PC-3 (cell line): Measurements from ENCODE around the gene PRKN. TPM values are rescaled to one million over a fixed set of nuclear protein-coding genes. Genes with fewer than 3 reads are reported as not detected.

Experiments
- ATAC-seq: fragments of 200-7000 bp; cut with Tn5 transposase; 2 replicates; pipeline ENCODE4 v1.9.1; 2020; ENCODE audit warnings: mild to moderate bottlenecking, moderate library complexity
- BruUV-seq: library from RNA; stranded (reverse); fragments of 400-500 nt; replicated peaks from 2 replicates; lab custom pipeline; 2021; lab: Mats Ljungman, UMichigan
- CTCF ChIA-PET: fragments of 300-600 bp; sonication (Branson Sonifier 250); formaldehyde crosslinking; loops from one replicate; lab custom pipeline; 2022; ENCODE audit warnings: antibody characterized with exemption; lab: Charles Lee
- POLR2A ChIA-PET: fragments of 300-600 bp; sonication (Branson Sonifier 250); formaldehyde crosslinking; loops from one replicate; lab custom pipeline; 2022; ENCODE audit warnings: antibody characterized with exemption; ENCODE audit not compliant: unreplicated experiment; lab: Charles Lee
- DNase-seq: peaks from one replicate; pipeline ENCODE4 v3.0.0-alpha.2; 2015
- H2AFZ ChIP-seq: fragments of 300-600 bp; sonication (generic); 2 replicates; pipeline ENCODE4 v1.6.0; 2016; ENCODE audit warnings: antibody characterized with exemption, low read length
- H3F3A ChIP-seq: fragments of 300-600 bp; sonication (generic); one replicate; pipeline ENCODE4 v1.6.0; 2017; ENCODE audit warnings: antibody characterized with exemption, low read length, control low read depth, mild to moderate bottlenecking; ENCODE audit not compliant: unreplicated experiment
- H3K27ac ChIP-seq: fragments of 300-600 bp; sonication (generic); 2 replicates; pipeline ENCODE4 v1.5.1; 2016; ENCODE audit warnings: mild to moderate bottlenecking, low read length
- H3K27me3 ChIP-seq: fragments of 300-600 bp; sonication (generic); 2 replicates; pipeline ENCODE4 v1.6.1; 2016; ENCODE audit warnings: low read length, mixed read lengths
- H3K36me3 ChIP-seq: fragments of 300-600 bp; sonication (generic); 2 replicates; pipeline ENCODE4 v1.6.1; 2016; ENCODE audit warnings: low read depth, mixed run types, low read length, mixed read lengths
- H3K4me1 ChIP-seq: fragments of 300-600 bp; sonication (generic); 2 replicates; pipeline ENCODE4 v1.5.1; 2016; ENCODE audit warnings: low read length; ENCODE audit not compliant: insufficient read depth
- H3K4me2 ChIP-seq: fragments of 300-600 bp; sonication (generic); 2 replicates; pipeline ENCODE4 v1.6.0; 2016; ENCODE audit warnings: low read length
- H3K4me3 ChIP-seq: fragments of 300-600 bp; sonication (generic); 2 replicates; pipeline ENCODE4 v1.5.1; 2016; ENCODE audit warnings: mild to moderate bottlenecking, low read length, mixed read lengths
- H3K79me2 ChIP-seq: fragments of 300-600 bp; sonication (generic); 2 replicates; pipeline ENCODE4 v1.6.1; 2017; ENCODE audit warnings: low read length, mixed read lengths
- H3K9ac ChIP-seq: fragments of 300-600 bp; sonication (generic); 2 replicates; pipeline ENCODE4 v1.6.0; 2016; ENCODE audit warnings: mild to moderate bottlenecking, low read length
- H3K9me2 ChIP-seq: fragments of 300-600 bp; sonication (generic); replicated peaks from 2 replicates; pipeline ENCODE4 v1.6.1; 2016; ENCODE audit warnings: mixed run types, low read length, mixed read lengths
- H3K9me3 ChIP-seq: fragments of 300-600 bp; sonication (generic); 2 replicates; pipeline ENCODE4 v1.6.1; 2016; ENCODE audit warnings: low read length, mixed read lengths
- H4K20me1 ChIP-seq: fragments of 300-600 bp; sonication (generic); 2 replicates; pipeline ENCODE4 v1.6.1; 2016; ENCODE audit warnings: low read length, mixed read lengths
- EZH2 ChIP-seq: fragments of 300-600 bp; sonication (generic); IDR thresholded peaks from one replicate; pipeline ENCODE4 v1.6.1; 2017; ENCODE audit warnings: antibody characterized with exemption, mild to moderate bottlenecking, low read length; ENCODE audit not compliant: unreplicated experiment
- EZH2phosphoT487 ChIP-seq: fragments of 300-600 bp; sonication (generic); IDR thresholded peaks from 2 replicates; pipeline ENCODE4 v1.6.1; 2018; ENCODE audit warnings: mild to moderate bottlenecking, antibody characterized with exemption, low read length, borderline replicate concordance
- intact Hi-C: fragments of 100-400 bp; cut with micrococcal nuclease; formaldehyde crosslinking; loops from 2 replicates; pipeline ENCODE4 v1.9.0; 2023
- total RNA-seq: library from RNA; depleted of rRNA; stranded (reverse); fragments of >200 nt; gene quantifications from 2 replicates; pipeline ENCODE4 v1.2.3, GENCODE V29; 2014
- TF ChIP-seq, protein P1 (sequence below): fragments of 300-600 bp; sonication (generic); conservative IDR thresholded peaks from 2 replicates; pipeline ENCODE4 v1.5.1; 2017; ENCODE audit warnings: antibody characterized with exemption, low read depth, mild to moderate bottlenecking, low read length

The PRKN gene
- total RNA-seq, 1 experiment from 2014 or later, result not detected

- no peak overlapping the region for H3K4me2 ChIP-seq
- H3F3A ChIP-seq, result no peaks in the 10 kb centered on the region
- H3K9ac ChIP-seq, result no peak overlapping the region
- no peaks in the 10 kb centered on the region for H3K36me3 ChIP-seq
- no peak overlapping the region for H3K4me3 ChIP-seq
- no peaks in the 10 kb centered on the region for H3K4me1 ChIP-seq
- no peaks in the 10 kb centered on the region for H3K9me2 ChIP-seq
- no peak for TF ChIP-seq EZH2
- no peak for TF ChIP-seq EZH2phosphoT487
- TF ChIP-seq, protein P1, sequence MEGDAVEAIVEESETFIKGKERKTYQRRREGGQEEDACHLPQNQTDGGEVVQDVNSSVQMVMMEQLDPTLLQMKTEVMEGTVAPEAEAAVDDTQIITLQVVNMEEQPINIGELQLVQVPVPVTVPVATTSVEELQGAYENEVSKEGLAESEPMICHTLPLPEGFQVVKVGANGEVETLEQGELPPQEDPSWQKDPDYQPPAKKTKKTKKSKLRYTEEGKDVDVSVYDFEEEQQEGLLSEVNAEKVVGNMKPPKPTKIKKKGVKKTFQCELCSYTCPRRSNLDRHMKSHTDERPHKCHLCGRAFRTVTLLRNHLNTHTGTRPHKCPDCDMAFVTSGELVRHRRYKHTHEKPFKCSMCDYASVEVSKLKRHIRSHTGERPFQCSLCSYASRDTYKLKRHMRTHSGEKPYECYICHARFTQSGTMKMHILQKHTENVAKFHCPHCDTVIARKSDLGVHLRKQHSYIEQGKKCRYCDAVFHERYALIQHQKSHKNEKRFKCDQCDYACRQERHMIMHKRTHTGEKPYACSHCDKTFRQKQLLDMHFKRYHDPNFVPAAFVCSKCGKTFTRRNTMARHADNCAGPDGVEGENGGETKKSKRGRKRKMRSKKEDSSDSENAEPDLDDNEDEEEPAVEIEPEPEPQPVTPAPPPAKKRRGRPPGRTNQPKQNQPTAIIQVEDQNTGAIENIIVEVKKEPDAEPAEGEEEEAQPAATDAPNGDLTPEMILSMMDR, result no peak
- no TSS peak for BruUV-seq
- no peaks in the 10 kb centered on the region for H4K20me1 ChIP-seq
- peaks cover 2% of the 10 kb centered on the region for H3K27me3 ChIP-seq
- ATAC-seq, result no peak
- H3K27ac ChIP-seq, result no peak overlapping the region
- ChIA-PET CTCF (no interaction called here), POLR2A (no interaction called here)
- DNase-seq, result no peak
- H3K79me2 ChIP-seq, result no peaks in the 10 kb centered on the region
- intact Hi-C loops, result no loop called here
- H2AFZ ChIP-seq, result no peak overlapping the region
- no peaks in the 10 kb centered on the region for H3K9me3 ChIP-seq
These were observed 524.3 kb downstream of the PRKN start for GRCh38 chr6:162203287-162203686.

DNA sequence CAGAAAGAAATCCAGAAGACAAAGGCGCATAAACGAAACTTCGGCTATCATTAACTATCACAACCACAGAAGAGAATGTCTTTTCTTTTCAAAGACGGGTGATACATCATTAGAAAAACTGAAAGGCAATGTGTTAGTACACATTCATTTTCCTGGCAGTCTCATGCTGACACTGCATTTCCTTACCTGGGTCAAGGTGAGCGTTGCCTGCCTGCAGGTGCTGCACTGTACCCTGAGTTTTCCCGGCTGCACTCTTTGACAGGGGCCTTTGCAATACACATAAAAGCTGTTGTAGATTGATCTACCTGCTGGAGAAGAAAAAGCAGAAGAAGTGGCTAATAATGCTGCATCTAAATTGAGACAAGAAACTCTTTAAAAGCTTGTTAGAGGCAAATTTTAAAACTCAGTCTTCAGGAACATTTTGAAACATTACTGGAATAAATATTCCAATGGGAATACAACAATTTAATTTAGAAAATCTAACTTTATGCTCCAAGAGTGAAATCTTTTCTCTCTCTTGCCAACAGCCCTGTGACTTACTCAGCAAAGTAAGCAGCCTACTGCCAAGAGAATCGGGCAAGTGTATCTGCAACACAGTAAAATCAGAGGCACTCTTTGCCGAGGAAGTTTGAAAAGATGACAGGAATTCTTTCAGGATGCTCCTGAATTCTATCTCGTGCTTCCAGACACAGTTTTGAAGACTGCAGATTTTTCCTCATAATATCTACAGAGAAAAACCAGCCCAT, 526.4 kb downstream of the PRKN start:
- Histone ChIP-seq H3K36me3 (no peaks in the 10 kb centered on the region), H3K27me3 (peaks cover 2% of the 10 kb centered on the region; the same call in 1 of the 2 replicates), H3K9ac (no peak overlapping the region), H3K4me3 (no peak overlapping the region), H3K4me1 (no peaks in the 10 kb centered on the region), H3K27ac (no peak overlapping the region), H3K4me2 (no peak overlapping the region), H3F3A (no peaks in the 10 kb centered on the region), H3K9me3 (no peaks in the 10 kb centered on the region), H3K9me2 (no peaks in the 10 kb centered on the region), H4K20me1 (no peaks in the 10 kb centered on the region), H3K79me2 (no peaks in the 10 kb centered on the region), H2AFZ (no peak overlapping the region)
- CTCF ChIA-PET, result no interaction called here
- no TSS peak for BruUV-seq
- no peak for DNase-seq
- no peak for ATAC-seq
- TF ChIP-seq EZH2phosphoT487, result no peak
- TF ChIP-seq EZH2, result no peak
- TF ChIP-seq, protein P1, result no peak
- intact Hi-C loops, result no loop called here
- POLR2A ChIA-PET, result no interaction called here

DNA sequence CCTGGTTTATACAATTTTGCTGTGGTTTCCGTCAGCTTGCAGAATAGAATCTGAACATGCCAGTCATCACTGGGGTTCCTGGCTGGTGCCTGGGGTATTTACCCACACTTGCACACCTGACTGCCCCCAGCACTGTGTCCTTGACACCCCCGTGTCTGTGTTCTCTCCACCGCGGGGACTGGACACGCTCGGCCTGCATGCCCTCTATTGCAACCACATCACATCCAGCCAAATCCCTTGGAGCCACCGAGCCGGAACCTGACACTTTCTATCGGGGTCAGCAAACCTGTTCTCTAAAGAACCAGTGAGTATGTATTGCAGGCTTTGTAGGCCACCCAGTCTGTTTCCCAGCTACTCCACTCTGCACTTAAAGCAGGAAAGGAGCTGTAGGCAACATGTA, 527.5 kb downstream of the PRKN start:
- H4K20me1 ChIP-seq, result no peaks in the 10 kb centered on the region
- no peak overlapping the region for H3K4me3 ChIP-seq
- H3K9me2 ChIP-seq, result no peaks in the 10 kb centered on the region
- DNase-seq (no peak), ATAC-seq (no peak)
- H3K4me1 ChIP-seq, result no peaks in the 10 kb centered on the region
- no peak overlapping the region for H2AFZ ChIP-seq
- no TSS peak for BruUV-seq
- H3K9me3 ChIP-seq, result no peaks in the 10 kb centered on the region
- no peak overlapping the region for H3K27ac ChIP-seq
- intact Hi-C loops, result no loop called here
- CTCF ChIA-PET, result no interaction called here
- H3K4me2 ChIP-seq, result no peak overlapping the region
- no peaks in the 10 kb centered on the region for H3K79me2 ChIP-seq
- H3K9ac ChIP-seq, result no peak overlapping the region
- H3K36me3 ChIP-seq, result no peaks in the 10 kb centered on the region
- H3F3A ChIP-seq, result no peaks in the 10 kb centered on the region
- H3K27me3 ChIP-seq, result peaks cover 2% of the 10 kb centered on the region; the same call in 1 of the 2 replicates
- TF ChIP-seq, protein P1, result no peak
- TF ChIP-seq EZH2phosphoT487, result no peak
- no peak for TF ChIP-seq EZH2
- POLR2A ChIA-PET, result no interaction called here
